ENCODE measurements around the gene XPC.
"Not testable (repeated sequence)": the region's sequence is repeated elsewhere in the genome, so short reads cannot be mapped to it uniquely, and the experiment has no call there.

The XPC gene

GRCh38 chr3:14133188-14133800, 45.1 kb downstream of the XPC start:
- DNase-seq (ENCODE audit: low read depth in 2 of 2) = no peak

GRCh38 chr3:14132689-14133088, 45.7 kb downstream of the XPC start:
- DNase-seq (ENCODE audit: low read depth in 2 of 2) = no peak

- DNase-seq (ENCODE audit: low read depth in 2 of 2) = no peak
Measured at GRCh38 chr3:14132120-14132519, 46.3 kb downstream of the XPC start.

DNA sequence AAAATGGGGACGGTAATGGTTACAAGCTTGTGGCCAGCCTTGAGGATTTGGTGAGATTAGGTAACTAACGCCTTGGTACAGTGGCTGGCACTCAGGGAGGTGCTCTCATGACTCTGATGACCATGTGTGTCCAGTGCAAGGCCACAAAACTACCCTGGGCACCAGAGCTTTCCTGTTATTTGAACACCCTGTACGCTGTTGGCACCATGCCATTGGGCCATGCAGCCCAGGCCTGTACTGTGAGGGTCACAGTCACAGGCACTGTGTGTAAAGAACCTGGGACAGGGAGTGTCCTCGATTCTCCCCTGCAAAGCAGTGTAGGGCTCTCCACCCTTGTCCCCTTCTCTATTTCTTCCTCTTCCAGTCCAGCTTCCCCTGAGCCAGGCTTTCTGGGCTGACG, 47.3 kb downstream of the XPC start:
- no peak for DNase-seq (ENCODE audit: low read depth in 2 of 2)

- no peak for DNase-seq (ENCODE audit: low read depth in 2 of 2)
Measured at GRCh38 chr3:14130707-14131106, 47.7 kb downstream of the XPC start.

DNA sequence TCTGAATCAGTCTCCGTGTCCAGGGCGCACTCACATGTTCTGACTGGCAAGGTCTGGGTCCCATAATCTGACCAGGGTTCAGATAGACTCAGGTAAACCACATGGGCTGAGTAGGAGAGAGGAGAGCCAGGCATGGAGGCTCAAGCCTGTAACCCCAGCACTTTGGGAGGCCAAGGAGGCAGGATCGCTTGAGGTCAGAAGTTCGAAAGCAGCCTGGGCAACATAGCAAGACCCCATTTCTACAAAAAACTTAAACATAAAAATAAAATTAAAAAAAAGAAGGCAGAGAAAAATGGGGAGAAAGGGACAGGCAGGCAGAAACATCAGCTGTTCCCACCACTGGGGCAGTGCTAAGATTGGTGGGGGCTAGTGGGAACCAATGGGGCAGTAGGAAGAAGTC, 48.2 kb downstream of the XPC start:
- DNase-seq (ENCODE audit: low read depth in 2 of 2) = no peak

GRCh38 chr3:14129296-14129695, 49.1 kb downstream of the XPC start:
- DNase-seq (ENCODE audit: low read depth in 2 of 2) = no peak

DNA sequence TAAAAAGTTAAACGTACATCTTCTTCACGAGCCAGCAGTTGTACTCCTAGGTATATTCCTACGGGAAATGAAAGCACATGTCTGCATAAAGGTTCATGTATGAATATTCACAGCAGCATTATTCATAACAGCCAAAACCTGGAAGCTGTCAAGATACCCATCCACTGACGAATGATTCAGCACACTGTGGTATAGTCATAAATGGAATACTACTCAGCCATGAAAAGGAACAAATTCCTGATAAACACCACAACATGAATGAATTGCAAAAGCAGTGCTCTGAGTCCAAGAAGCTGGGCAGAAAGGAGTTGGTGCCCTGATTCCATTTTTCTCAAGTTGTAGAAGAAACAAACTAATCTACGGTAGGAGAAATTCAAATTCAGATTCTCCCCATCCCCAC, 49.7 kb downstream of the XPC start:
- DNase-seq (ENCODE audit: low read depth in 2 of 2) = no peak

- DNase-seq (ENCODE audit: low read depth in 2 of 2) = no peak
Measured at GRCh38 chr3:14127516-14128161, 50.8 kb downstream of the XPC start.

- no peak for DNase-seq (ENCODE audit: low read depth in 2 of 2)
Measured at GRCh38 chr3:14126887-14127505, 51.4 kb downstream of the XPC start.

DNA sequence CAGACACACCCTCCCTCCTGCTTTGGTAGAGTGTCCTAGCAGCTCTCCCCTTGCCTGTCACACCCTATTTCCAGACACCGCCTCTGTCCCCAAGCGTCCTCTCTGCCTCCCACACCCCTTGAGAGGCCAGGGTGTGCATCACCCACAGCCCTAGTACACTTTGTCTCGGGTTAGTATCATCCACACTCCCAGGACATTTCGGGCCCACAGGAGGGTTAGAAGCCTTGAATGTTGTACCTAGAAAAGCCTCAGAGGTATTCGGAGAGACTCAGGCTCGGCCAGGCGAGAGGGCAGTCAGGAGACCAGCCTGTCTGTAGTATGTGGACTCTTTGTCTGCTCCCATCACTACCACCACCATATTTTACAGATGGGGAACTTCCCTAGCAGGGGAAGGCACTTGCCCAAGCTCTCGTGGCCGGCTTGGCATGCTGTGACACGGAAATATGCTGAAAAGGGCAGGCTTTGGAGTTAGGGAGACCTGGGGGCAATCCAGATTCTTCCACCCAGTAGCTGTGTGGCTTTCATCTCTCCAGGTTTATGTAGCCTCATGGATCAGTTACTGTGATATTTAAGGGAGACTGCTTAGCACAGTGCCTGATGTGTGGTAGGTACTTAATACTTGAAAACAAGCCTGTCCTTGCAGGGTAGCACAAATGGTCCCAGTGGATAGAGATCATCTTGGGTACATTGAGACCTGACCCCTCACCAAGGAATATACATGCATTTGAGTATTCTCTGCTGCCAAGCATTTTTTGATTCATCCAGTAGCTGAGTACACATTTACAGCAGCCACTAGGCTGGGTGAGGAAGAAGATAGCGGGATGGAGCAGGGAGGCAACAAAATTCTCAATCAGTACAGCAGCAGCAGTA, 52.1 kb downstream of the XPC start:
- DNase-seq (ENCODE audit: low read depth in 2 of 2) = no peak

GRCh38 chr3:14125193-14126016, 53.0 kb downstream of the XPC start:
- DNase-seq (ENCODE audit: low read depth in 2 of 2) = peak in 1 of 2 donors; percentile 60

GRCh38 chr3:14124615-14125192, 53.7 kb downstream of the XPC start, which contains the start of the genes CHCHD4 and TMEM43:
CHCHD4 (minus strand) TSS chr3:14124870; CDS start chr3:14124676, 194 bp downstream.
TMEM43 (plus strand) TSS chr3:14125052; CDS start chr3:14125194, 142 bp downstream.
- peak; percentile 93 to 96 for DNase-seq (ENCODE audit: low read depth in 2 of 2)

GRCh38 chr3:14124223-14124614, 54.2 kb downstream of the XPC start:
- DNase-seq (ENCODE audit: low read depth in 2 of 2) = peak; percentile 36 to 52

DNA sequence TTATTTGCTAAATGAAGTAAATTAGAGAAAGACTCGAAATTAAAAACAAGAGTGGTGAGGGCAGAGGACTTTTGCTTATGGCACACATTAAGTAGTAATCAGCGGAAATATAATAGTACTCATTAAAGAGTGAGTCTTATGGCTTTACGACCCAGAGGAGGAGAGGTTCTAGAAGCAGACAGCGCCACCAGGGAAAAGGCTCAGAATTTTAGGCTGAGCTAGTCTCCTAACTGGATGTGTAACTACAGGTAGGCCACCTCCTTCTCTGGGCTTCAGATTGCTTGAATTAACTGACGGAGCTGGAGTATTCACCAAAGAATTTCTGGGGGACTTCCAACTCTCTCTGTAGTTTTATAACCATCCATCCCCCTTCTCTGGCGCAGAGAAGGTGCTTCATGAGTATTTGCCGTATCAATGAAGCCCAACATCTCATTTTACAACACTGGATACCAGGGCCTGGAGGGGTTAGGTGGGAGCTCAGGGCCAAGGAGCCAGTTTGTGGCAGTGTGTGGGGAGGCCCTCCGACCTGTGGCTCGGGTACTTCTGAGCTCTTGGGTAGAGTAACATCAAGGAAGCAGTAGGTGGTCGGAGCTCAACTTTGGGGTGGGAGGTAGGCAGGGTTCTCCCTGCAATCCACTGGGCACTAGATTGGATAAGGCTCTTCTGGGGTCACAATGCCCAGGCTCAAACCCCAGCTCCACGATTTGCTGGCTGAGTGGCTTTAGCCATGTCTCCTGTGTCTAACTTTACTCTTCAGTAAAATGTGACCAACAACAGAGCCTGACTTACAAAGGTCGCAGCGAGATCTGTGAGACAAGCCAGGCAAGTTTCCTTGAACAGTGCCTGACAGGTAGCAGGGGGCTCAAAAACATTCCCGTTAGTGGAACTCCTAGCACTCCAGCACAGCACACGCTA, 54.8 kb downstream of the XPC start:
- no peak for DNase-seq (ENCODE audit: low read depth in 2 of 2)

GRCh38 chr3:14122301-14122700, 56.1 kb downstream of the XPC start:
- DNase-seq (ENCODE audit: low read depth in 2 of 2) = no peak

GRCh38 chr3:14121859-14122258, 56.5 kb downstream of the XPC start:
- DNase-seq (ENCODE audit: low read depth in 2 of 2) = no peak

DNA sequence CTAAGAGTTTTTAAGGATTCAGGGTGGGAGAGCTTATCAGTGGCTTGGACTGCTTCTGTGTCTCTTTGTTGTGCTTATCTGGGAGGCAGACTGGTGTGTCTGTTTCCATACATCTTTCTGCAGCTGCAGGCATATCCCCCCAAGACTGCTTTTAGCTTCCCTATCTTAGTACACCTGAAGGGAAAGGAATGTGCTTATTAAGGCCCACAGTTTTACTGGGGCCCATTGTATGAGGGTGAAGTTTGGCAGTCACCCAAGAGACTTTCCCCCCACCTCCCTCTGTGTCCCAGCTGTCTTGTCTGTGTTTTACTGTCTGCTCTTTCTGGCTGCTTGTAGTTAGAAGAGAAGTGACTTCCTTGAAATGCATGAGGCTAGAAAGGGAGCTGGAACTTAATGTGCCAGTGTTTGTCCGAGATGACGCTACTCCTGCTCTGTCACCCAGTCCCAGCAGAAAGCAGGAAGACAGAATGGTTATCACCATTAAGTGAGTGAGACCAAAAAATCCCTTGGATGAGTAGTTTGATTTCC, 57.4 kb downstream of the XPC start:
- not testable (repeated sequence) for DNase-seq (ENCODE audit: low read depth in 2 of 2)

- no peak for DNase-seq (ENCODE audit: low read depth in 2 of 2)
Measured at GRCh38 chr3:14120111-14120920, 58.1 kb downstream of the XPC start.
